Stimulated activated CD4-positive, alpha-beta T cell treated with anti-CD3 and anti-CD28 coated beads, Interleukin-1b, Interleukin-23, amount 100 ng/mL, for 4 hours (primary cell): ENCODE measurements around the gene RNF220.
"Not testable (repeated sequence)": the region's sequence is repeated elsewhere in the genome, so short reads cannot be mapped to it uniquely, and the experiment has no call there.

Experiments
- DNase-seq, 2 donors: peaks; one replicate each; pipeline ENCODE4 v3.0.0-alpha.2; 2020; ENCODE audit warnings: low read depth in 2 of 2

The RNF220 gene

DNA sequence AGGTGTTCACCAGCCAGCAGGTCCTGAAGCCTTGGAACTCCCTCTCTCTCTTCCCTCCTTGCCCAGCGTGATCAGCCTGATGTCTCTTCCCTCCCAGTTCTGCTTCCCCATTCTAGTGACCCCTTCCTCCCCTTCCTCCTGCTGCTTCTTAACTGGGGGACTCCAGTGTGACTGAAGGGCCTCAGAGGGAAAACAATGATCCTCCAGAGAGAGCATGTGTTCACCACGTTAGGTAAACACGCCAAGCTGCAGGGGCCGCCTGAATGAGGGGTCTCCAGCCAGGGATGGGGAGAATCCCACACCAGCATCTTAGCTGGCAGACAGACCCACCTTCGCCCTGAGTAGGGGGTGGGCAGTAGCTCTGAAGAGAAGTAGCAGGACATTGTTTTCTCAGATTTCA is 144.5 kb downstream of the RNF220 start:
- DNase-seq: no peak

DNA sequence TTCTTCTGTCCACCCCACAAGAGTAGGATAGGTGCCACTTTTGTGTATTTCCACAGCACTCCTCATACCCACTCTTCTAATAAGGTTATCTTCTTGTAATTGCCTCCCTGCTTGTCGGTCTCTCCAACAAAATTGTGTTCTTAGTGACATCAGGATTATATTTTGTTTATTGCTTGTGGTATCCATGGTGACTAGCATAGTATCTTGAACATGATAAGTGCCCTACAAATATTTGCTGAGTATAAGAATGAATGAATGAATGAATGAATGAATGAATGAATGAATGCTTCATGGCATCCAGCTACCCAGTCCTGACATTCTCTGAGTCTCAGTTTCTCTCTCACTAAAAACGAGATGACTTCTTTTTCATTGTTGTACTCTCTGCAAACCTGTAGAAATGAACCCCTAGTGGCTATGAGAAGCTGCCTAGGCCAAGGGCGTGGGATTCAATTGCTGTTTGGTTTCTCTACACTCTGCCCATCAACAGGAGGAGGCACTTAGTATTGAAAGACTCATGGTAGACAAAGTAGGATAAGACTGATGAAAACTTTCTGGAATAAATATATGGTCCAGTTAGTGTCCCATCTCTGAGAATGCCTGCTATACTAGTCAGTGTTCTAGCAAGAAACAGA is 148.2 kb downstream of the RNF220 start:
- no peak for DNase-seq

DNA sequence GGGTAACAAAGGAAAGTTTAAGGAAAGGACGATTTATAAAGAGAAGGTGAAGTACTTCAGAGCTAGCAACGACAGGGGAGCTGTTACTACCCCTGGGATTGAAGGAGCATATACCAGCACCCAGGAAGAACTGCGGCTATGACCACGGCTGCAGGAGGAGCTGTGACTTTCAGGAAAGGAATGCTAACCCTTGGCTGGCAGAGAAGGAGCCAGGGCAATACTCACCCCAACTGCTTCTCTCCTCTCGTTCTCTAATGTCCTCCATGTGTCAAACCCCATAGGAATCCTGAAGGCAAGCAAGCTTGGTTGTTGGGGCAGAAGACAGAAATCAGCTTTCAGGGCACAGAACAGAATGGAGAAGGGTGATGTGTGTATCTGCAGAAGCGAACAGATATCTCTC is 148.7 kb downstream of the RNF220 start:
- no peak for DNase-seq

DNA sequence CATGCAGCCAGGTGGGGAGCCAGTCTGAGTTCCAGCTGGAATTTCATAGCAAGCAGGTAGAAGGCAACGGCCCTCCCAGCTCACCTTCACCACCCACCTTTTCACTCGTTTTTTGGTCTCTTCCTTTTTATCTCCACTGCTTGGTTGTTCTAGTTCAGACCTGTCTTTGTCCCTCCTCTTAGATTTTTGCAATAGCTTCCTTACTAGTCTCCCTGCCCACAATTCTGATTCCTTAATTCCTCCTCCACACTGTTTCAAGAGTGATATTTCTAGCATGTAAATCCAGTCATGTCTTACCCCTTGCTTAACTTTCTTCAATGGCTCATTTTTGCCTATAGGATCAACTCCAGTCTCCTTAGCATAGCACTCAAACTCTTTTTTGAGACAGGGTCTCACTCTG is 149.7 kb downstream of the RNF220 start:
- no peak for DNase-seq

DNA sequence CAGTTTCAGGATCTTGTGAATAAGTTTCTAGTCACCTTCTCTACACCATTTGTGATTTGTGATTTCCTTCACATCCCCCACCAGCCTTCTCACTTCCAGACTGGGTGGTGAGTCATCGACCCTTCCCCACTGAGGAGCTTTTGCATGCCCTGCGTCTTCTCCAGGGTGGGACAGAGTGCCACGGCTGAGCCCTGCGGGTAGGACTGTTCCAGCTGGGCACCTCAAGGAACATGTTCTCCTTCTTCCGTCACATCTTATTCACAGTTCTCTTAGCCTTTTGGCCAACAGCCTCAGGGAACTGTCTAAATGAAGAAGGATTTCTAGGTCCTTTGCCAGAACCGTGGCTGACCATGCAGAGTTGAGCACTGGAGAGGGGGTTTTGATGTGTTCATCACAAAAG is 152.7 kb downstream of the RNF220 start:
- DNase-seq: no peak

DNA sequence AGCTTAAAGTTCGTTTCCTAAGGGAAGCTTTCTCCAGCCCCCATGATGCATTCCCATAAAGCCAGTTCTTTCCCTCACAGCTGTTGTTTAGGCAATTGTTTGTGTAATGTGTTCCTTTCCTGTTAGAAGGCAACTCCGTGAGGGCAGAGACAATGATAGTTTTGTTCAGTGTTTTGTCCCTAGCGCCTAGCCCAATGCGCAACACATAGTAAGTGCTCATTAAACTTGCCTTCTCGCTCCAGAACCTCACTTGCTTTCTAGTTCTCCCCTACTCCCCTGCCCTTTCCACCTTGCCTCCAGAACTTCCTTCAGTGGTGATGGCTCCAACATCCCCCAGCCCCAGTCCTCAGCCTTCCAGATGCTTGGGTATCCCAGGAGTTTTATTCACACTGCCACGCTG is 153.8 kb downstream of the RNF220 start:
- no peak for DNase-seq

DNA sequence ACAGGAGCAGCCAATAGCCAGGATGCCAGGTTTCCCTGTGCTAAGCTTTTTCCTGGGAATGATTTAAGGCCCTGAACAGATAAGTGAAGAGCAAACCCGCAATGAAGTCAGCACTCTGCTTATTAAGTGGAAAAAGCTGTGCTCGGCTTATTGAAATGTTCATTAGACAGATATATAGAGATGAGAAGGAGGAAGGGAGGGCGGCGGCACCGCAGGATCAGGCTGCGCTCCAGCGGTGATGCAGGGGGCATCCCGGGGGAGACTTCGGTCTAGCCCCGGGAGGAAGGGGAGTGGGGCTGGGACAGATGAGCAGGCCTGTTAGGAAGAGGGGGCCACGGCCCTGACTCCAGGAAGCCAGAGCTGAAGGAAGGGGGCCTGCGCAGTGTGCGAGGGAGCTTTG is 154.3 kb downstream of the RNF220 start:
- no peak for DNase-seq

DNA sequence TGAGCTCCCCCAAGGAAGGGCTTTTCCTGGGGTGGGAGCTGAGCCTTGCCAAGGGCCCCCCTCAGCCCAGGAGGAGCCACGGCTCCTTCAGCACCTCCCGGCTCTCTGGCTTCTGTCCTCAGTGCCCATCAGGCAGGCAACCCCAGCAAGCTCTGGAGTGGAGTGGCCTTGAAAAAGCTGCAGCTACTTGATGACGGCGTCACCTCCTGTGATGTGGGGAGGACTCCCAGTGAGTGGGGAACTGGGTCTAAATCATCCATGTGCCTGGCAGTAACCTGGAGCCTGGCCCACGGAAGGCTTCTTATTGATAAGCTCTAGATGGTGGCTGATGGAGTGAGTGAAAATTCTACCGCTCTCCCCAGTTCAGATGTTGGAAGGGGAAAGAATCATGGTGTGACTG is 154.9 kb downstream of the RNF220 start:
- no peak for DNase-seq

DNA sequence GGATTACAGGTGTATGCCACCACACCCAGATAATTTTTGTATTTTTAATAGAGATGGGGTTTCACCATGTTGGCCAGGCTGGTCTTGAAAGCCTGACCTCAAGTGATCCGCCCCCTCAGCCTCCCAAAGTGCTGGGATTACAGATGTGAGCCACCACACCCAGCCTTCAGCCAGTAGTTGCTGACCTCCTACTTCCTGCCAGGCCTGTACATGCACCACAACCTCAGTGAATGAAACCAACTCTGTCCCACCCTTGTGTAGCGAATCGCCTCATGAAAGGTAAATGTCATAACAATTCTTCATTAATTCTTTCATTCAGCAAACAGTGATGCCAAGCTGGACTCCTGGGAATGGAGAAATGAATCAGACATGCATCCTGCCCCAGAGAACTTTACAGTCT is 155.6 kb downstream of the RNF220 start:
- not testable (repeated sequence) for DNase-seq

DNA sequence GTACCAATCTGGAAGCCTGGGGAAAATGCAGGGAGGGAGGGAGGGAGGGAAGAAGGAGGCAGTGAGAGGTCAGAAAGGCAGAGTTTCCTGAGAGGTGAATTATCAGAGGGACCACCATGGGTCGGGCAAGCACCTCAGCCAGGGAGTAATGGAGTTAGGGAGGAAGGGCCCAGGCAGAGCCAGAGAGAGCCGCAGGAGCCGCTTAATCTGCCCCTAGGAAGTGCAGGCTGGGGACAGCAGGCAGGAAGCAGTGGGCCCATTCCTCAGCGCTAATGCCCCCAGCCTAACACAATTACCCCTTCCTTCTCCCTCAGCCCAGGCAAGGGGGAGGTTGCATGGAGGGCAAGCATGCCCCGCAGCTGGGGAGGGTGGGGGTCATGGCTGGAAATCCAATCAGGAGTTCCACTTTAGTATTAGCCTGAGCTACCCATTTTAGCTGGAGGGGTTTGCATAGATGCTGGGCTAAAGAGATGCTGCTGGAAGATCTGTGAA is 160.2 kb downstream of the RNF220 start:
- no peak for DNase-seq

DNA sequence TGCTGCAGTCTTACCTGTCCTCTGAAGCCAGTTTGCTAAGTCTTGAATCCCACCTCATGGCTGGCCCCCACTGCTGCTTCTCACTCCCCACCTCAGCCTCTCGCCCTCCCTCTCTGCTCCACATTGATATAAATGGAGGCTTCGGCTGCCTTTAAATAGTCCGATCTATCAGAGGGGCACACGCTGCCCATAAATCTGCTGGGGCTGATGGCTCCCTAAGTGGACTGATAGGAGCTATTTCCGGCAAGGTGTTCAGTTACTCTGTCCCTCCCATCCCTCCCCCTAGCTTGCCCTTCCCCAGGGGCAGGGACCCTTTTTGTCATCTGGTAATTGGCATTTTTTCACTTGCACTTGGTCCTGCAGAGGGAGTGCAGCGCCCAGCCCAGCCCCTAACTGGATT is 160.8 kb downstream of the RNF220 start:
- no peak for DNase-seq

DNA sequence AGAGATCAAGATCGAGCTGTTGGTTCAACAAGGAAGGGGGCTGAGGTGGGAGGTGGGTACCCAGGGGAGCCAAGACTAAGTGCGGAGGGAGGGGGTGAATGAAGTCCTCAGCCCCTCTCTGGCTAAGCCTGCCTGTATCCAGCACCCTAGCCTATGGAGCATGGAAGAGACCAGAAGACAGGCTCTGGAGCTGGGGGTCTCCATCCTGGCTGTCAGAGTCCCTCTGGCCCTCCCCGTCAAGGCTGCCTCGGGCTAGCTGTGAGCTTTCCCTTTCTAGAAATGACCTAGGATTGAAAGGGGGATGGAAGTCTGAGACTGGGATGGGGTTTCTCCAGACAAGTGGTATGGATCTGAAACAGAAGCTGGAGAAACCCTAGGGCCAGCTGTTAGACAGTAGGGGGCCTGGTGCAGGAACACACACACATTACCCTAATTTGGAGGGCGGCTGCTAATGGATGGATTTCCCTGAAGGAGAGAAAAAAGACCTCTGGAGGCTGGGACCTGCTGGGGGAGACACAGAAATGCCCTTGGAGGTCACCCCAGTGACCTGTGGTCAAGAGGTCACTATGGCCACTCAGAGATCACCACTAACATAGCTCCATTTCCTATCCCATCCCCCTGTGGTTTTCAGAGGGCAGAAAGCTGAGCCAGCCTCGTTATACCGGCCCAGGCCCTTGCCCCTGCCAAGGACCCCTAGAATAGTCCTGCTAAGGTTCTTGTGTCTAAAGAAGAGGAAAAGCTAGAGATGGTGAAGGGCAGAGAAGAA is 161.4 kb downstream of the RNF220 start:
- no peak for DNase-seq

DNA sequence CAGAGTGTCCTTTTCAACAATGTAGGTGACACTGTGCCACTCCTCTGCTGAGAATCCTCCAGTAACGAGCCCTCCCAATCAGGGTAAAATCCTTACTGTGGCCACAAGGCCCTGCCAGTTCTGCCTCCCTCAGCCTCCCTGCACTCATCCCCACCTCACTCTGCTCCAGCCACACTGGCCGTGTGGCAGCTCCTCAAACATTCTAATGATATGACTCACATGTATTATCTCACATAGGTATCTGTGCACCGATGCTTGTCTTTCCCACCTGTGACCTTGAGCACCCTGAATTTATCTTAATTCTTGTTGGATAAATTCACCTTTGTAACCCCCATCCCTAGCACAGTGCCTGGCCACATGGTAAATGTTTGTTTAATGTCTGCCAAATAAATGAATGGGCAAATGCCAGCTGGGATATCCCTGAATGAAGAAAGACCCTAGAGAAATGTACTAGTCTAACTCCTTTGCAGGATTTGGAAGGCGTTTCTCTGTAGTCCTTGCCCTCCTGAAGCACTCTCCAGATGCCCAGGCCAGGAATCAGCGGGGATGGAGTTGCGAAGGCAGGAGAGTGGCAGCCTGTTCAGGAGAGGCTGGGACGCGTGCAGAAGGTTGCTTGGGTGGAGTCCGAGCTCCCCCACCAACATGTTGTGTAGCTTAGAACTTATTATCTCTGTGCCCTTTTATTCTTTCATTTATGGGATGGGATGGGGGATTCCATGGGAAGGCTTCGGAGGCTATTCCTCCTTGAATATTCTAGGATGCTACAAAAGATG is 163.3 kb downstream of the RNF220 start:
- no peak for DNase-seq

DNA sequence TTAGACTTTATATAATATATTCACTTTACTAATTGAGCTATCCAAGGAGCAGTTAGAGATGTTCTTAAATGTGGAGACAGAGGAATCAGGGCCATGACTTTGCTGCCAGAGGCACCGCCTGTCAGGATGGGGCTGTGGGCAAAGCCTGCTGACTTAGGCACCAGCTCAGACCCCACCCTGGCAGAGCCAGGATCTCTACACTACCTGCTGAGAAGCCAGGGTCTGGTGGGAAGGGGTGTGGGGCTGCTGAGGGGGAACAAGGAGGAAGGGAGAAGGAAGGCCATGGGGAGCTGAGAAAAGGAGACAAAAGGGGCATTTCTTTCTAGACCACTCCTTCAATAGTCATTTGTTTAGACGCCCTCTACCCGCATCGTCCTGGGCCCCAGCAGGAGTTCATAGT is 164.4 kb downstream of the RNF220 start:
- DNase-seq: no peak

DNA sequence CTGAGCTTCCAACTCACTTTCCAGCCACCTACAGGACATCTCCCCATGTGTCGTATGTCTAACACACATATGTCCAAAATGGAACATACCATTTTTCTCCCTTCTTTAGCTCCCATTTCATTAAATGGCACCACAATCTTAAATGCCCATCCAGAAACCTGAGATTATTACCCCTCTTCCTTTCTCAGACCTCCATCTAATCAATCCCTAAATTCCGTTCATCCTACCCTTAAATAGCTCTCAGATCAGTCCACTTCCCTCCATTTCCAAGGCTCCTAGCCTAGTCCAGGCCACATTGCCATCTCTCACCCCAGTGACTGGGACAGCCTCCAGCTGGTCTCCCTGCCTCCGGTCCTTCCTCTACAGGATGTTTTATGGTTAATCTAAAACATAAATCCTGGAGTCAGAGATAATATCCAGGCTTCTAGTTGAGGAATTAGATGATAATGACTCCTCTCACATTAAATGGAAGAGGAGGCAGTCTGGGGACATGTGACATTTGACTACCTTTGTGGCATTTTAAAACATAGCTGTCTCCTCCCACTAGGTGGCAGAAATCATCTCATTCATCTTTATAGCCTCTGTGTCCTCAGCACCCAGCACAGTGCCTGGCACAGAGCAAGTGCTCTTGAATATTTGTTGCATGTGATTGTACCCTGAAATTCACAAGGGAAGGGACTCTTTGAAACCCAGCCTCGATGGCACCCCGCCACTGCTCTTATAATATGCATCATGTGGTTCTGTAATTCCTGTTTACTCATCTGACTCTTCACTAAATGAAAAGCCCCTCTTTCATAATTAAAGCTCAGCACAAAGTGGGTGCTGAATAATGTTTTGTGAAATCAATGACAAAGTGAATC is 166.9 kb downstream of the RNF220 start:
- no peak for DNase-seq

DNA sequence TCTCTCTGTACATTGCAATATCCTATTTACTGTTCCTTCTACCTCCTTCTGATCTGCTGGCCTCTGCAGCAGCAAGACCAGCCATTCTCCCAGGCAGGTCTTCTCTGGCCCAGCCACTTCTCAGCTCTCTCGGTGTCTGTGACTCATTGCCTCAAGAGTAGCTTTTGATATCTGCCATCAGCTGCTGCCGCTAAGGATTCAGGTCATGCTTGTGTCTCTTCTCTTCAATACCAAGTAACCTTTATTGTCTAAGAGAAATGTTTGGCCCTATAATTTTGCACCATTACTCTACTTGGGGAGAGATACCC is 167.5 kb downstream of the RNF220 start:
- DNase-seq: no peak

DNA sequence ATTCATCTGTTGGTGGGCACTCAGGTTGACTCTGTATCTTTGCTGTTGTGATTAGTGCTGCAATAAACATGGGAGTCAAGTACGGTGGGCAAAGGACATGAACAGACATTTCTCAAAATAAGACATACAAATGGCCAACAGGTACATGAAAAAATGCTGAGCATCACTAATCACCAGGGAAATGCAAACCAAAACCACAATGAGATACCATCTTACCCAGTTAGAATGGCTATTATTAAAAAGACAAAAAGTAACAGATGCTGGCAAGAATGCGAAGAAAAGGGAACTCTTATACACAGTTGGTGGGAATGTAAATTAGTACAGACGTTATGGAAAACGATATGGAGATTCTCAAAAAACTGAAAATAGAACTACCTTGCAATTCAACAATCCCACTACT is 170.3 kb downstream of the RNF220 start:
- no peak for DNase-seq

DNA sequence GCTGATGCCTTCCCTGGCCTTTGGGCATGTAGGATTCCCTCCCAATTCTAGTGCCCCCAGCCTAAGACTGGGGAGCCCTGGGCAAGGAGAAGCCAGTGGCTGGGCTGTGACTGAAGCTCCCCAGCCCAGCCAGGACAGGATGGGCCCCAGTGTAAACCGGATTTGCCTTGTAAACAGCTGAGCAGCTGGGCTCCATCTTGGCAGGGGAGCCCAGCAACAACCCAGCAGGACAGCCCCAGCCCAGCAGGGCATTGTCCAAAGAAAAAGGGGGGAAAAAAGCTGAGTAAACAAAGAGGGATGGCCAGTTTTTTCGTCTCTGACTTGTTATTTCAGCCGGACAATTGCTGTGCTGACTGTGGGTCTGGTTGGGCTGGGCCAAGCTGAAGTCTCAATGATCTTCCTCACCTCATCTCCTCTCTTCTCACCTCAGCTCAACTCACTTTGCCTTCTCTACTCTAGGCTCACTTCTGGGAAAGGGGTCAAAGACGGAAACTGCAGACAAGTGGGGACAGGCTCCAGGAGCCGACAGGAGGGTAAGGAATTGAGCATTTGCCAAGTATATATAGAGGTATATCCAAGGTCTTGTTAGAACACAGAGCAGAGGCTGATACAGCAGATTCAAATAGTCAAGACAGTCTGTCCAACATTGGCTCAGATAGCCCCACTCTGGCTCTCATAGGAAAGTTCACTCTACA is 171.5 kb downstream of the RNF220 start:
- DNase-seq: no peak

DNA sequence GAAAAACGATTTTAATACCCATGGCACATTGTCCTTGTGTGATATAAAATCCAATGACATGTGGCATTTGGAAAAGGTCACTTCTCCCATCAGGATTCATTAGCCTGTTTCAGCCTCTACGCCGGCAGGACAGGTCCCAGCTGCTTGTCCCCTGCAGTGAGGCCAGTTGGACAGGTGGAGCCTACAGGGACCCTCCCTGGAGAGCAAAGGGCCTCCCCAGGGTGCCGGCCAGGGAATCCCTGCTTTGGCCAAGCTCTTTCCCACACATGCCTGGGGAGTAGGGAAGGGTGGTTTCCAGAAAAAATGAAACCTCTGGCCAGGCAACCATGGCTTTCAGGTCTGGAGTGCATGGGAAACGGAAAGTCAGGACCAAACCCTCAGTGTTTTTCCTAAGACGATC is 176.2 kb downstream of the RNF220 start:
- no peak for DNase-seq

DNA sequence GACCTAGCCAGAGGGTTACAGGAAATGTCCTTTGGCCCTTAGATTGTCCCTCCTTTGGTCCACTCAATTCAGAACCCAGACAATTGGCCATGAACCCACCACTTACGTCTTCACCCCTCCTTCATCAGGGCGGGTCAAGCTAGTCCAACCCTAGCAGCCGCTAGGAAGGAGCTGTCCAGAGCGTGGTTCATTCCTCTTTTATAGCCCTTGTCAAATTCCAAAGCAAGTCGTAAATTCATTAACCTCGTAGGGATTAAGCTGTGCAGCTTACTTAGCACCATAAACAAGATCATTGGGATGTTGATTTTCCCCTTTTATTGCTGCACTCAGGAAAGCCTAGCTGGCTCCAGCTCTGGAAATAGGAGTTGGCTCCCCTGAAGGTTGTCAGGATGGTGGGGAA is 179.1 kb downstream of the RNF220 start:
- no peak for DNase-seq

DNA sequence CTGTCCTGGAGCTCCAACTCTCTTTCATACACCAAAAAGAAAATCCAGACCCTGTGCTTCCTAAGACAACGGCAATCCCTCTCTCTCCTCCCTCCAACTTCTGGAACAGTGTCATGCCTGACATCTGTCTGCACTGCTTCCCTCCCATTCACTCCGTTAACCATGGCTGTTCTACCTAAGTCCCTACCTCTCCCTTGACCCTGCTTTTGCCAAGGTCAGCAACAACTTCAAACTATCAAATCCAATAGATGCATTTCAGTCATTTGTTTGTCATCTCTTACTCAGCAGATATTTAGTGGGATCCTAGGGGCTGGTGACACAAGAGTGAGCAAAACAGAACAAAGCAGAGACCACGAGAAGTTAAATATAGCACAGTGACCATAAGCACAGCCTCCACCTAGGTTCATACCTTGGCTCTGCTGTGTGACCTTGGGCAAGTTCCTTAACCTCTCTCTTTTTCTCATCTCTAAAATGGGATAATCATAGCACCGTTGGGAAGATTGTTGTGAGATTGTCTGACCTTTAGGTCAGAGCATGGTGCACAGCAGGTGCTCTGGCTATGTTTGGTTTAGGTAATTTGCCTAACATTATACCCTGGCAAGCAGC is 180.4 kb downstream of the RNF220 start:
- DNase-seq: no peak
